Right lobe of liver (tissue), 4 donors: ENCODE results near the gene JUNB.
"Not testable (repeated sequence)": the region's sequence is repeated elsewhere in the genome, so short reads cannot be mapped to it uniquely, and the experiment has no call there.

Experiments used
- CTCF ChIP-seq, 4 donors: fragments of 200-600 bp in 3 of 4; fragments of 450-650 bp in 1 of 4; IDR thresholded peaks; one replicate each; pipeline versions ENCODE4 v1.5.1 to v1.8.0; 2016 to 2022; ENCODE audit warnings: antibody characterized with exemption in 4 of 4, mild to moderate bottlenecking in 2 of 4
- POLR2A ChIP-seq: fragments of 450-650 bp; IDR thresholded peaks from one replicate; pipeline ENCODE4 v1.6.1; 2017; ENCODE audit warnings: antibody characterized with exemption, mild to moderate bottlenecking
- donor health status: DM: no; HTN: no; CAD: no.
- donor health status: DM: no; HTN: no; CAD: no.
- donor health status: DM: no; HTN: yes; CAD: no.

GRCh38 chr19:12817188-12817587 is 25.9 kb downstream of the JUNB start:
- TF ChIP-seq POLR2A; CTCF (IDR thresholded peaks at IDR 0.05): not testable (repeated sequence)
